ENCODE data around the gene KCNQ5.

Gene KCNQ5

DNA sequence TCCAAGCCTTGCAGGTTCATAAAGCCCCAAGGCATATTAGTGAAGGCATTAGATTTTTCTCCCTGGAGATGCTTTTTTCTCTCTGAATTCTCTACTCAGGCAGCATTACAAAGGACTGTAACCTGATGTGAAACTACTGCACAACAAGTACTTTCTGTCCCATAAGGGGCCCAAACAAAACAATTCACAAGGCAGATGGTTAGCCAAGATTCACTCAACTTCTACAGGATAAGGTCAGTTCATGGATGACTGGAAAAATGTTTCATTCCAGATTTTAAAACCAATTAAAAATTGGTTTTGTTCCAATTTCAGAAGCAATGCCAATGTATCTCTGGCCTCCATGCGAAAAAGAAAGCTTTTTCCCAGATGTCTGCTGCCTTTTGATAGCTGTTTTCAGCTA is 421.6 kb downstream of the KCNQ5 start:
- Histone ChIP-seq H3K27ac (ENCODE audit: low read depth, low read length, poor library complexity, severe bottlenecking) (no peak overlapping the region), H3F3A (ENCODE audit: insufficient read depth, low read length) (no peaks in the 10 kb centered on the region), H3K4me3 (ENCODE audit: low read depth, low read length, poor library complexity, severe bottlenecking) (no peak overlapping the region), H3K4me2 (ENCODE audit: low read length) (no peak overlapping the region), H3K9me3 (ENCODE audit: low read length) (peaks cover 9% of the 10 kb centered on the region; the same call in 1 of the 2 replicates), H3K36me3 (ENCODE audit: insufficient read depth, low read length) (no peaks in the 10 kb centered on the region; the same call in 1 of the 2 replicates), H3K9ac (ENCODE audit: low read length) (no peak overlapping the region), H2AFZ (ENCODE audit: low read length) (no peak overlapping the region), H4K20me1 (ENCODE audit: insufficient read depth, low read length) (no peaks in the 10 kb centered on the region), H3K9me2 (ENCODE audit: low read depth, low read length) (no peaks in the 10 kb centered on the region), H3K27me3 (ENCODE audit: insufficient read depth, low read length) (no peaks in the 10 kb centered on the region), H3K79me2 (ENCODE audit: insufficient read depth, low read length) (no peaks in the 10 kb centered on the region), H3K4me1 (ENCODE audit: insufficient read depth, low read length, severe bottlenecking) (no peaks in the 10 kb centered on the region)
- no peak for TF ChIP-seq EZH2 (IDR thresholded peaks at IDR 0.05; ENCODE audit: borderline replicate concordance, low read length)
- TF ChIP-seq, protein P1, sequence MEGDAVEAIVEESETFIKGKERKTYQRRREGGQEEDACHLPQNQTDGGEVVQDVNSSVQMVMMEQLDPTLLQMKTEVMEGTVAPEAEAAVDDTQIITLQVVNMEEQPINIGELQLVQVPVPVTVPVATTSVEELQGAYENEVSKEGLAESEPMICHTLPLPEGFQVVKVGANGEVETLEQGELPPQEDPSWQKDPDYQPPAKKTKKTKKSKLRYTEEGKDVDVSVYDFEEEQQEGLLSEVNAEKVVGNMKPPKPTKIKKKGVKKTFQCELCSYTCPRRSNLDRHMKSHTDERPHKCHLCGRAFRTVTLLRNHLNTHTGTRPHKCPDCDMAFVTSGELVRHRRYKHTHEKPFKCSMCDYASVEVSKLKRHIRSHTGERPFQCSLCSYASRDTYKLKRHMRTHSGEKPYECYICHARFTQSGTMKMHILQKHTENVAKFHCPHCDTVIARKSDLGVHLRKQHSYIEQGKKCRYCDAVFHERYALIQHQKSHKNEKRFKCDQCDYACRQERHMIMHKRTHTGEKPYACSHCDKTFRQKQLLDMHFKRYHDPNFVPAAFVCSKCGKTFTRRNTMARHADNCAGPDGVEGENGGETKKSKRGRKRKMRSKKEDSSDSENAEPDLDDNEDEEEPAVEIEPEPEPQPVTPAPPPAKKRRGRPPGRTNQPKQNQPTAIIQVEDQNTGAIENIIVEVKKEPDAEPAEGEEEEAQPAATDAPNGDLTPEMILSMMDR (IDR thresholded peaks at IDR 0.05; ENCODE audit: low read length) = no peak

DNA sequence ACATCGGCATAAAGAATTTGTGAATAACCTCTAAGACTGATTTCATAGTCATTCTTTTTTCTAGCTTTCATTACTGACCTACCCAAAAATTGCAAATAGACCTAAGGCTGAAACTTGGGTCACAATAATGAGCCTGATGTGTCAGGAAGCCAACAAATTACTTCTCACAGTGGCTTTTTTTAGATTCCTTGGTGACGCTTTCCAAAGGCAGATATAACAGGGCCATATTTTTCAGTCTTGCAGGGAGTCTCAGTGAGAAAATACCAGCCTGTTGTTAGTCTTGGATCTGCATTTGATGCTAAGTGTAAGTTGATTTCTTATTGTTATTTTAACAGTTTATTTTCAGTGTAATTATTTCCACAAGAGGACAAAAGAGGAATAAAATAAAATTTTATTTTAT is 423.7 kb downstream of the KCNQ5 start:
- H3K27ac ChIP-seq (ENCODE audit: low read depth, low read length, poor library complexity, severe bottlenecking) = no peak overlapping the region
- H3K4me1 ChIP-seq (ENCODE audit: insufficient read depth, low read length, severe bottlenecking) = no peaks in the 10 kb centered on the region
- no peak overlapping the region for H3K4me3 ChIP-seq (ENCODE audit: low read depth, low read length, poor library complexity, severe bottlenecking)
- H4K20me1 ChIP-seq (ENCODE audit: insufficient read depth, low read length) = no peaks in the 10 kb centered on the region
- H3K4me2 ChIP-seq (ENCODE audit: low read length) = no peak overlapping the region
- H3K79me2 ChIP-seq (ENCODE audit: insufficient read depth, low read length) = no peaks in the 10 kb centered on the region
- no peaks in the 10 kb centered on the region for H3K9me3 ChIP-seq (ENCODE audit: low read length)
- H3F3A ChIP-seq (ENCODE audit: insufficient read depth, low read length) = no peaks in the 10 kb centered on the region
- TF ChIP-seq EZH2 (IDR thresholded peaks at IDR 0.05; ENCODE audit: borderline replicate concordance, low read length) = no peak
- TF ChIP-seq, protein P1 (IDR thresholded peaks at IDR 0.05; ENCODE audit: low read length) = no peak
- no peak overlapping the region for H2AFZ ChIP-seq (ENCODE audit: low read length)
- H3K27me3 ChIP-seq (ENCODE audit: insufficient read depth, low read length) = no peaks in the 10 kb centered on the region
- no peaks in the 10 kb centered on the region for H3K9me2 ChIP-seq (ENCODE audit: low read depth, low read length)
- no peaks in the 10 kb centered on the region; the same call in 1 of the 2 replicates for H3K36me3 ChIP-seq (ENCODE audit: insufficient read depth, low read length)
- H3K9ac ChIP-seq (ENCODE audit: low read length) = no peak overlapping the region

DNA sequence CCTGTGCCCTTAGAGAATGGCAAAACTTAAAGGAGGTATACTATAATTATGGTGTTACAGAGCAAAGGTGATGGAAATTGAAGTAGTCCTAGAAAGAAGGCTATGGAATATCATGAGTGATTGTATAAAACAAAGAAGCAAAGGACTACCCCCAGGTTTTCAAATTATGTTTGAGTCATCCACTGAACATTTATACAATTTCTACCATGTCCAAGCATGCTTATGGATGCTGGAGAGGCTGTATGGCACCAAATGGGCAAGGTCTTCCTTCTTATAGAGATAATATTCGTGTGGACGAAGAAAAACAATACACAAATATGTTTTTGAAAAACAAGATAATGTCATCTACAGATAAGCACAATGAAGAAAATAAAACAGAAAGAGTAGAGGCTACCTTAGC is 425.9 kb downstream of the KCNQ5 start:
- Histone ChIP-seq H3K27ac (ENCODE audit: low read depth, low read length, poor library complexity, severe bottlenecking) (no peak overlapping the region), H3K9me3 (ENCODE audit: low read length) (no peaks in the 10 kb centered on the region), H3K36me3 (ENCODE audit: insufficient read depth, low read length) (no peaks in the 10 kb centered on the region; the same call in 1 of the 2 replicates), H3K9me2 (ENCODE audit: low read depth, low read length) (no peaks in the 10 kb centered on the region), H3K4me1 (ENCODE audit: insufficient read depth, low read length, severe bottlenecking) (no peaks in the 10 kb centered on the region), H3K27me3 (ENCODE audit: insufficient read depth, low read length) (no peaks in the 10 kb centered on the region), H2AFZ (ENCODE audit: low read length) (no peak overlapping the region), H3F3A (ENCODE audit: insufficient read depth, low read length) (no peaks in the 10 kb centered on the region), H4K20me1 (ENCODE audit: insufficient read depth, low read length) (no peaks in the 10 kb centered on the region), H3K9ac (ENCODE audit: low read length) (no peak overlapping the region), H3K4me2 (ENCODE audit: low read length) (no peak overlapping the region), H3K4me3 (ENCODE audit: low read depth, low read length, poor library complexity, severe bottlenecking) (no peak overlapping the region), H3K79me2 (ENCODE audit: insufficient read depth, low read length) (no peaks in the 10 kb centered on the region)
- TF ChIP-seq, protein P1 (IDR thresholded peaks at IDR 0.05; ENCODE audit: low read length) = no peak
- TF ChIP-seq EZH2 (IDR thresholded peaks at IDR 0.05; ENCODE audit: borderline replicate concordance, low read length) = no peak
